ENCODE measurements around the gene MYO9A. TPM values are rescaled to one million over a fixed set of nuclear protein-coding genes. Genes with fewer than 3 reads are reported as not detected.

MYO9A gene
- total and polyA plus RNA-seq, 10 of the 15 experiments (the other 5 are each of a cell fraction or from before 2014, with no cell fraction given) = 3.3 to 25.3 (median 12.2) TPM

DNA sequence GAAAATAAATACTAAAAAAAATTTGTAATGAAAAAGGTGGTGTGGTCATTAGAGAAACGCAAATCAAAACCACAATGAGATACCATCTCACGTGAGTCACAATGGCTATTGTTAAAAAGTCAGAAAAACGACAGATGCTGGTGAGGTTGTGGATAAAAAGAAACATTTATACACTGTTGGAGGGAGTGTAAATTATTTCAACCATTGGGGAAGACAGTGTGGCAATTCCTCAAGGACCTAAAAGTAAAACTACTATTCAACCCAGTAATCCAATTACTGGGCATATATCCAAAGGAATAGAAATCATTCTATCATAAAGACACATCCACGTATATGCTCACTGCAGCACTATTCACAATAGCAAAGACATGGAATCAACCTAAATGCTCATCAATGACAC, 120.3 kb downstream of the MYO9A start (continued):
- no peak for TF ChIP-seq CBX5 (IDR thresholded peaks at IDR 0.05; ENCODE audit: low read depth)
- no peak for TF ChIP-seq BCL11A (IDR thresholded peaks at IDR 0.05; ENCODE audit: low read depth, low read length)
- TF ChIP-seq MTA3 (IDR thresholded peaks at IDR 0.05; ENCODE audit: borderline replicate concordance, low read length) = no peak

DNA sequence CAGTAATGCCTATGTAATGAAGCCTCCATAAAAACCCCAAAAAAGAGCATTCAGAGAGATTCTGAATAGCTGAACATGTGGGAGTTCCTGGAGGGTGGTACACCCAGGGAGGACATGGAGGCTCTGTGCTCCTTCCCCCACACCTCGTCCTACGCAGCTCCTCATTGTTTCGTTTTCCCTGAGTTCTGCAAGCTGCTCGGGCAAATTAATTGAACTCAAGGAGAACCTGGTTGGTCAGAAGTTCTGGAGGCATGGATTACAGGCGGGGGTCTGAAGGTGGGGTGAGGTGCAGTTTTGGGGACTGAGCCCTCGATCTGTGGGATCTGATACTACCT, 142.2 kb downstream of the MYO9A start:
- intact Hi-C loops (cut with micrococcal nuclease; ENCODE audit: unreplicated experiment) (no loop called here), in situ Hi-C loops (cut with MboI) (no loop called here)
- Histone ChIP-seq H3K27me3 (replicated peaks in 1 of 2; ENCODE audit: control insufficient read depth in 2 of 2, insufficient read depth in 2 of 2, low read length in 1 of 2) (no peaks in the 10 kb centered on the region), H3K9ac (ENCODE audit: control insufficient read depth, insufficient read depth, low read length) (no peak overlapping the region), H3K4me2 (ENCODE audit: control insufficient read depth, insufficient read depth) (no peak overlapping the region), H3K27ac (ENCODE audit: control insufficient read depth, insufficient read depth) (no peak overlapping the region), H4K20me1 (ENCODE audit: control insufficient read depth, insufficient read depth) (no peaks in the 10 kb centered on the region), H3K4me1 (ENCODE audit: control insufficient read depth, insufficient read depth, low read length) (no peaks in the 10 kb centered on the region), H3K9me3 (replicated peaks; ENCODE audit: control insufficient read depth, insufficient read depth, low read length) (no peaks in the 10 kb centered on the region), H3K79me2 (ENCODE audit: control insufficient read depth, insufficient read depth, low read length) (no peaks in the 10 kb centered on the region), H3K36me3 (ENCODE audit: control insufficient read depth in 2 of 2, insufficient read depth in 2 of 2, low read length in 1 of 2) (no peaks in the 10 kb centered on the region; a peak in 1 of 4 replicates), H2AFZ (ENCODE audit: control insufficient read depth, low read depth, low read length) (no peak overlapping the region), H3K4me3 (no peak overlapping the region)
- ChIA-PET RAD21 (ENCODE audit: unreplicated experiment) (no interaction called here), CTCF (no interaction called here), SMC1A (ENCODE audit: uncharacterized antibody, unreplicated experiment) (interaction anchor here (0.6 kb wide), 1 partner anchor 134 kb away, joined by 3 read pairs; no protein-coding TSS in a partner anchor), POLR2A (no interaction called here)
- ATAC-seq (no peak), DNase-seq (ENCODE audit: low read depth, low spot score) (no peak), FAIRE-seq (no peak)
- WGBS (ENCODE audit: insufficient coverage, insufficient replicate concordance, low lambda C conversion rate, missing lambda C conversion rate) = 64% methylated on average over 6 of the region's 6 CpGs
- no TSS peak for BruUV-seq (replicated peaks)
- TF ChIP-seq, protein P1, sequence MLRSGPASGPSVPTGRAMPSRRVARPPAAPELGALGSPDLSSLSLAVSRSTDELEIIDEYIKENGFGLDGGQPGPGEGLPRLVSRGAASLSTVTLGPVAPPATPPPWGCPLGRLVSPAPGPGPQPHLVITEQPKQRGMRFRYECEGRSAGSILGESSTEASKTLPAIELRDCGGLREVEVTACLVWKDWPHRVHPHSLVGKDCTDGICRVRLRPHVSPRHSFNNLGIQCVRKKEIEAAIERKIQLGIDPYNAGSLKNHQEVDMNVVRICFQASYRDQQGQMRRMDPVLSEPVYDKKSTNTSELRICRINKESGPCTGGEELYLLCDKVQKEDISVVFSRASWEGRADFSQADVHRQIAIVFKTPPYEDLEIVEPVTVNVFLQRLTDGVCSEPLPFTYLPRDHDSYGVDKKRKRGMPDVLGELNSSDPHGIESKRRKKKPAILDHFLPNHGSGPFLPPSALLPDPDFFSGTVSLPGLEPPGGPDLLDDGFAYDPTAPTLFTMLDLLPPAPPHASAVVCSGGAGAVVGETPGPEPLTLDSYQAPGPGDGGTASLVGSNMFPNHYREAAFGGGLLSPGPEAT (IDR thresholded peaks at IDR 0.05; ENCODE audit: low read depth) = no peak
- TF ChIP-seq EP300 (IDR thresholded peaks at IDR 0.05; ENCODE audit: borderline replicate concordance in 1 of 2, control insufficient read depth in 1 of 2, low read depth in 2 of 2, low read length in 2 of 2) = no peak
- no peak for TF ChIP-seq ZBTB33 (IDR thresholded peaks at IDR 0.05)
- no peak for TF ChIP-seq ZZZ3 (IDR thresholded peaks at IDR 0.05; ENCODE audit: control insufficient read depth, insufficient read length, low read depth)
- TF ChIP-seq BCLAF1 (IDR thresholded peaks at IDR 0.05) = no peak
- no peak for TF ChIP-seq ZSCAN29 (IDR thresholded peaks at IDR 0.05)
- TF ChIP-seq BCL11A (IDR thresholded peaks at IDR 0.05; ENCODE audit: low read depth, low read length) = no peak
- TF ChIP-seq MYC (IDR thresholded peaks at IDR 0.05; ENCODE audit: insufficient read depth, insufficient read length, insufficient replicate concordance, low read length, severe bottlenecking) = no peak
- TF ChIP-seq, protein P2, sequence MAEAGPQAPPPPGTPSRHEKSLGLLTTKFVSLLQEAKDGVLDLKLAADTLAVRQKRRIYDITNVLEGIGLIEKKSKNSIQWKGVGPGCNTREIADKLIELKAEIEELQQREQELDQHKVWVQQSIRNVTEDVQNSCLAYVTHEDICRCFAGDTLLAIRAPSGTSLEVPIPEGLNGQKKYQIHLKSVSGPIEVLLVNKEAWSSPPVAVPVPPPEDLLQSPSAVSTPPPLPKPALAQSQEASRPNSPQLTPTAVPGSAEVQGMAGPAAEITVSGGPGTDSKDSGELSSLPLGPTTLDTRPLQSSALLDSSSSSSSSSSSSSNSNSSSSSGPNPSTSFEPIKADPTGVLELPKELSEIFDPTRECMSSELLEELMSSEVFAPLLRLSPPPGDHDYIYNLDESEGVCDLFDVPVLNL (IDR thresholded peaks at IDR 0.05; ENCODE audit: low read depth, low read length) = no peak
- TF ChIP-seq FOXK2 (IDR thresholded peaks at IDR 0.05) = no peak
- no peak for TF ChIP-seq BCL3 (IDR thresholded peaks at IDR 0.05; ENCODE audit: borderline replicate concordance, insufficient read depth, low read depth, low read length, poor library complexity, severe bottlenecking)
- TF ChIP-seq RCOR1 (conservative IDR thresholded peaks at IDR 0.05; ENCODE audit: low read depth, low read length) = no peak

All from GM12878 (cell line).